GM18505 (cell line): Measurements from ENCODE around the gene CCDC187.

ENCODE experiments used
- ATAC-seq: cut with Tn5 transposase; IDR thresholded peaks from one replicate; pipeline ENCODE4 v1.9.1; 2021; ENCODE audit not compliant: unreplicated experiment
- POLR2A ChIP-seq: IDR thresholded peaks from 4 replicates; pipeline ENCODE4 v1.6.1; 2011; ENCODE audit warnings: borderline replicate concordance; ENCODE audit not compliant: insufficient read depth, insufficient read length; ENCODE audit errors: extremely low read depth

The CCDC187 gene

GRCh38 chr9:136316896-136317676, 13.2 kb upstream of the CCDC187 start:
- TF ChIP-seq POLR2A: no peak
- no peak for ATAC-seq

- no peak for TF ChIP-seq POLR2A
- no peak for ATAC-seq
Measured at GRCh38 chr9:136316271-136316751, 12.4 kb upstream of the CCDC187 start.

- no peak for TF ChIP-seq POLR2A
- no peak for ATAC-seq
Measured at GRCh38 chr9:136314944-136315343, 11.1 kb upstream of the CCDC187 start.

- TF ChIP-seq POLR2A: no peak
- ATAC-seq: no peak
Measured at GRCh38 chr9:136314056-136314416, 10.1 kb upstream of the CCDC187 start.

- no peak for ATAC-seq
- TF ChIP-seq POLR2A: no peak
Measured at GRCh38 chr9:136313111-136314055, 9.5 kb upstream of the CCDC187 start.

- no peak for TF ChIP-seq POLR2A
- no peak for ATAC-seq
Measured at GRCh38 chr9:136312436-136312835, 8.5 kb upstream of the CCDC187 start.

- TF ChIP-seq POLR2A: no peak
- no peak for ATAC-seq
Measured at GRCh38 chr9:136312009-136312375, 8.1 kb upstream of the CCDC187 start.

- ATAC-seq: no peak
- no peak for TF ChIP-seq POLR2A
Measured at GRCh38 chr9:136311051-136312008, 7.4 kb upstream of the CCDC187 start.

- no peak for ATAC-seq
- no peak for TF ChIP-seq POLR2A
Measured at GRCh38 chr9:136310273-136311030, 6.6 kb upstream of the CCDC187 start.

- ATAC-seq: no peak
- TF ChIP-seq POLR2A: no peak
Measured at GRCh38 chr9:136309806-136310220, 5.9 kb upstream of the CCDC187 start.

- TF ChIP-seq POLR2A: no peak
- no peak for ATAC-seq
Measured at GRCh38 chr9:136309101-136309801, 5.4 kb upstream of the CCDC187 start.

- ATAC-seq: no peak
- no peak for TF ChIP-seq POLR2A
Measured at GRCh38 chr9:136308702-136309053, 4.8 kb upstream of the CCDC187 start.
